ENCODE data around the gene LECT2. TPM values are rescaled to one million over a fixed set of nuclear protein-coding genes. Genes with fewer than 3 reads are reported as not detected.

The LECT2 gene
- total RNA-seq, 1 donor from 2014 or later = not detected

GRCh38 chr5:135937245-135937911 is 17.4 kb downstream of the LECT2 start:
- DNase-seq (ENCODE audit: low read depth) = no peak

DNA sequence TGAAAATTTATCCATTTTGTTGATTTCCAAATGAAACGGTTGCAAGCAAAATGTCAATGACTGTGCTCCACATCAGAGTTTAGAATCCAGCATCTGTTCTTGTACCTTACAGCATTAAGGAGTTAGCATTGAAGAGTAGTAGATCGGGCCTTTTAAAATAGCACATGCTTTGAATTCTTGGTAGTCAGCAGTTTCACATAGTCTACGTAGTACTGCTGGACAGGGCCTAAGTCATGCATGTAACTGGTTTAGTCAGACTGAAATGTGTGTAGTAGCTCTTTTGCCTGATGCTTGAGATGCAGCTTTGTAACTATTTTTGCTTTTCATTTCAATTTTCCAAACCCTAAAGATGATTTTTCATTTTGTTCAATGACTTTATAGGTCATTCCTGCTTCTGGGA is 19.8 kb downstream of the LECT2 start:
- DNase-seq (ENCODE audit: low read depth) = peak; percentile 47

DNA sequence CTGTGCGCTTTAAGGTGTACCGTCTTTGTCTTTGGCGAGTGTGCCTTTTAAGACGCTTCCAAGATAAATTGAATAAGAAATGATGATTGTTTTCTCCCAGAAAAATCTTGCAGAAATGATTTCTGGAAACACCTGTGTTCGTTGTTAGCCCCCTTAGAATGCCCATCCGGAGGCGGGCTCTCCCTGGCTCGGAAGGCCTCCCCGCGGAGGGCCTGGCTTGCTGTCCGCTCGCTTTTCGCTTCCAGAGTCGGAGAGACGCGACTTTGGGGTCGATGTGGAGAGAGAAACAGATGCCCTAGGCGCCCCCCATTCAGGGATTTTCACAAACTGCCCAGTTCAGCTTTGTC is 23.9 kb downstream of the LECT2 start:
- no peak for DNase-seq (ENCODE audit: low read depth)

DNA sequence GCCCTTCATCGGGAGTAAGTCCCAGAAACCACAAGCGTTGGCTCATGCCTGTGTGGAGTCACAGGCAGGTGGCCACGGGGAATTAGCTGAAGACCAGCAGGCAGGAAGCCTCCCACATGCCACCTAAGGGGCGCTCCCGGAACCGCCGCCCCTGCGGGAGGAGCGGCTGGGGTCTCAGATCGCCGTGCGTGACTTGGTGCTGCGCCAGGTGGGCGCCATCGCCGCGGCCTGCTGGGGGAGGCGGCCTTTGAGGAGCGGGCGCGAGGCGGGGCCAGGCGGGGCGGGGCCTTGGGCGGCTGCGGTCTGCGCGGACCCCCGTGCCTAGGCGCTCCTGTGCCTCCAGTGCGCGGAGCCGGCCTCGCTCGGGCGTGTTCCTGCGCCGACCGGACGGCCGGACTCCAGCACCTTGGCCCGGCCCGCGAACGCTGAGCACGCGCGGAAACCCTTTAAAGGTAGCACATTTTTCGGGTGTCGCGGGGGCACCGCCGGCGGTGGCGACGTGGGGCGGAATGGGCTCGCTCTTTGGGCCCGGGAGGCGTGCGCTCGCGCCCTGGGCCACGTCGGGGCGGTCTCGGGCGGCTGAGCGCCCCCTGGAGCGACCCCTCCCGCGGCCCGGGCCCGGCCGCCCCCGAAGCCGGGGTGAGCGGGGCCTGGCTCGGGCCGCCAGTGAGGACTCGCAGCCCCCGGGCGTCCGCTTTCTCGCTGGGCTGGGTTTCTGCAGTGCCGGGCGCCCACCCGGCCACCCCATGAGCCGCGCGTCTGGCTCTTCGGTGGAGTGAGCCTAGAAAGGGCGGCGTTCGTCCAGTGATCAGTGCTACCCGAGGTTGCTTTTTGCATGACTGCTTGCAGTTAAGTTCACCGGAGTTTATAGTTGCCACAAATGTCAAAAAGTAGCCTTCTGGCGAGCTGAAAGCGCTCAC is 24.5 kb downstream of the LECT2 start:
- no peak for DNase-seq (ENCODE audit: low read depth)

GRCh38 chr5:135921388-135921787 is 33.4 kb downstream of the LECT2 start:
- no peak for DNase-seq (ENCODE audit: low read depth)

DNA sequence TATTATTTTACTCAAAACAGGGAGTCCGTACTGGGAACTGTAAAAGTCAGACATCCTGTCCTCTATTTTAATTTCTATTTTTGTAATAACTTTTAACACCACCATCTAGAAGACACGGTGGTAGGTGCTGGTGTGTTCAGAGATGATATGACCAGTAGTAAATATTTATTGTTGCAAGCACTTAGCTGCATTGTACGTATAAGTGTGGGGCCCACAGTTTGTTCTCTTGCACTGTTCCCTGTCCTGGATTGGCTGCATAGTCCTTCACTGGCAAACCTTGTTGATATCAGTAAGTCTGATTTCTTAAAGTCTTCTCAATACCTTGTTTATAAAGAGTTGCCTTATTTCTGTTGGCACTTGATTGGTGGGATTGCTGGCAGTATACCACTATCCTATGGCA is 34.6 kb downstream of the LECT2 start:
- no peak for DNase-seq (ENCODE audit: low read depth)

DNA sequence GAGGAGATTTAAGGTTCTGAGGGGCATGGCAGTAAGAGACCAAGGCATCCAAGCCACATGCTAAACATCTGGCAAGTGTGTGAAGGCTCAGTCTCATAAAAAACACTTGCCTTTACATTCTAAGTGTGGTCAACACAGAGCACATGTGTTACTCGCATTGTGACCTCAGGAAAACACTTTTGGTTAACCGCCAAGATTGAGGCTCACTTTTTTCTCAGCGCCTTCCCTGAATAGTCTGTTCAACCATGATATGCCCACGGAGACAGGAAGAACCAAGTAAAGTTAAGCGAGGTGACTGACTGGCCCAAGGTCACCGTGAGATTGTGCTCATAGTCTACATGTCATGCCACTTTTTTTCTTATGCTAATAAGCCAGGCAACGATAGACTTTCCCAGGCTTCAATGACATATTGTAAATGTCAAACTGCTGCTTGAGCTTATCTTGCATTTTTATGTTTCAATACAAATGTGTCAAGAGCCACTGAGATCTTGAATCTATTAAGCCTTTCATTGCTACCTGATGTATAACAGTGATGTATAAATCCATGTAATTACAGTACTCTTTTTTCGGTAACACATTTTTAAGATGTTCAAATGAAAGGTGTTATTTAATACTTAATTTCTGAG is 38.0 kb downstream of the LECT2 start:
- DNase-seq (ENCODE audit: low read depth) = no peak

- no peak for DNase-seq (ENCODE audit: low read depth)
These were observed 39.2 kb downstream of the LECT2 start for GRCh38 chr5:135915466-135916001.

- no peak for DNase-seq (ENCODE audit: low read depth)
These were observed 40.8 kb downstream of the LECT2 start for GRCh38 chr5:135913713-135914626.

DNA sequence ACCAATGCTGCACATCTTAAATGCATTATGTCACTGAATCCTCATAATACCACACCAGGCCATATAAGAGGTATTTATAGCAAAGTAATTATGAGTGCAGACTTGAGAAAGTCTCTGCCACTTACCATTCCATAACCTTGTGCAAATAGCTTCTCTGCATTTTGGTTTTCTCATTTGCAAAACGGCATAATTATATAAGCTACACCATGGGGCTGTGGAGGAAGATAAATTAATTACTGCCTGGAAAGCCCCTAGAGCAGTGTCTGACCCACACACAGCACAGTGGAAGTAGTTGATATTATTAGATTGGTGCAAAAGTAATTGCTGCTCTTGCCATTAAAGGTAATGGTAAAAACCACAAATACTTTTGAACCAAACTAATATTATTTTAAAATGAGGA is 49.6 kb downstream of the LECT2 start:
- DNase-seq (ENCODE audit: low read depth) = no peak

GRCh38 chr5:135901633-135902032 is 53.1 kb downstream of the LECT2 start:
- no peak for DNase-seq (ENCODE audit: low read depth)

GRCh38 chr5:135900276-135900675 is 54.5 kb downstream of the LECT2 start:
- no peak for DNase-seq (ENCODE audit: low read depth)

- no peak for DNase-seq (ENCODE audit: low read depth)
These were observed 56.1 kb downstream of the LECT2 start for GRCh38 chr5:135898651-135899050.

Other genes starting within 250 kb of the LECT2 start
- gene SLC25A48, start 120.3 kb downstream of the LECT2 start, total RNA-seq = not detected in 2 replicates
- not detected in 2 replicates for gene IL9, start 59.1 kb downstream of the LECT2 start, total RNA-seq
- gene TGFBI, start 74.0 kb upstream of the LECT2 start, total RNA-seq = 758 and 1,068 TPM in 2 replicates
- 54.3 and 54.4 TPM in 2 replicates for gene SMAD5, start 177.9 kb upstream of the LECT2 start, total RNA-seq
- gene SMIM32, start 238.2 kb upstream of the LECT2 start, total RNA-seq = not detected in 2 replicates

Measured in myocyte (in vitro differentiated cells).